BLaER1 treated with 17β-estradiol and CSF1 and Interleukin-3, amounts not matched to agents 10 nM and 100 nM (cell line): ENCODE results near the gene BCAR3.

ENCODE experiments used
- H3K27ac ChIP-seq, 11 experiments: shearing (Covaris generic); formaldehyde crosslinking; 2 replicates each; pipeline ENCODE4 v1.8.1; 2022
- H3K27me3 ChIP-seq, 11 experiments: shearing (Covaris generic); formaldehyde crosslinking; 2 replicates each; pipeline ENCODE4 v1.8.1; 2022
- H3K36me3 ChIP-seq, 11 experiments: shearing (Covaris generic); formaldehyde crosslinking; 2 replicates each; pipeline ENCODE4 v1.8.1; 2022
- H3K4me1 ChIP-seq, 10 experiments: shearing (Covaris generic); formaldehyde crosslinking; 2 replicates each; pipeline ENCODE4 v1.8.1; 2022
- H3K4me2 ChIP-seq, 11 experiments: shearing (Covaris generic); formaldehyde crosslinking; 2 replicates each; pipeline ENCODE4 v1.8.1; 2022
- H3K4me3 ChIP-seq, 10 experiments: shearing (Covaris generic); formaldehyde crosslinking; 2 replicates each; pipeline ENCODE4 v1.8.1; 2022
- H3K9ac ChIP-seq, 11 experiments: shearing (Covaris generic); formaldehyde crosslinking; 2 replicates each; pipeline ENCODE4 v1.8.1; 2022
- H3K9me3 ChIP-seq, 11 experiments: shearing (Covaris generic); formaldehyde crosslinking; replicated peaks in 1 of 11; 2 replicates each; pipeline ENCODE4 v1.8.1; 2022
- H4K20me1 ChIP-seq, 11 experiments: shearing (Covaris generic); formaldehyde crosslinking; 2 replicates each; pipeline ENCODE4 v1.8.1; 2022
- Cebpa-rat ChIP-seq, 11 experiments: shearing (Covaris generic); IDR thresholded peaks; 2 replicates each; pipeline ENCODE4 v1.8.1; 2022

BCAR3 gene

DNA sequence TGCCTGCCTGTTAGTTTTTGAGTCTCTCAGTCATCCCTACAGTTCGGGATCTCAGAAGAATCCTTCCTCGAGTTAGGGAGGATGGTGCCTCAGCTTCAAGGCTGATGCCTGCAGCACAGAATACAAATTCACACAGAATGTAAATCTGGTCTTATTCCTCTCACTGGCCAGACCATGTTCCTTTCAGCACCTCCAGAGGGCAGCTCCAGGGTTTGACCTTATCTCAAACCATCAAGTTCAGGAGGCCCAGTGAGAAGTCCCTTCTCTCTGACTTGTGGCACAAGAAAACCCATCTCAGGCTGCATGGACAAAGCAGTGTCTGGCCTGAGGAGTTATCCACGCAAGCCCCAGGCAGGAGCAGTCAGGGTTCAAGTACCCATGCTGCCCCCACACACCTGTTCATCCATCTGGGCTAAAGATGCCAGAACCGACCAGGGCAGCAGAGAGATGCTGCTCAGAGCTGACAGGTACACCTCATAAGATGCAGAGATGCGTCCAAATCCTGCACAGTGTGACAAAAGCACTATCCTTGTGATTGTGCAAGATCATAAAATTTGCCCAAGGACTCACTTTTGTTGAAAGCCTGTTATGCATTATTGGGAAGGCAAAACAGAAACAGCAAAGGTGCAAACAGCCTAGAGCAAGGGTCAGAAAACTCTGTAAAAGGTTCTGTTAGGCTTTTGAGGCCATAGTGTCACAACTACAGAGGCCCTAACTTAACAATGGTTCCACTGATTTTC is 49.8 kb downstream of the BCAR3 start:
- 0 out of 22 replicates have a peak, but pooled peaks of 2 of the 11 experiments have one; percentile 10 to 38 for TF ChIP-seq Cebpa-rat (IDR thresholded peaks at IDR 0.05)
- Histone ChIP-seq H3K9ac (peak overlapping the region in 3 of 11 experiments; percentile 4 to 28 (median 18); a peak in 4 of 22 replicates), H3K4me1 (peaks cover 0 to 30% (median 9%) of the 10 kb centered on the region in 10 experiments; a peak in 9 of 20 replicates), H4K20me1 (peaks cover 0 to 58% (median 0%) of the 10 kb centered on the region in 11 experiments; a peak in 8 of 22 replicates), H3K27me3 (no peaks in the 10 kb centered on the region), H3K9me3 (peaks cover 0 to 12% (median 4%) of the 10 kb centered on the region in 11 experiments; a peak in 7 of 22 replicates), H3K27ac (peak overlapping the region in 7 of 11 experiments; percentile 5 to 52 (median 44); a peak in 8 of 22 replicates), H3K4me3 (no peak overlapping the region), H3K4me2 (no peak overlapping the region), H3K36me3 (peaks cover 9 to 84% (median 56%) of the 10 kb centered on the region in 11 experiments; a peak in 21 of 22 replicates)

DNA sequence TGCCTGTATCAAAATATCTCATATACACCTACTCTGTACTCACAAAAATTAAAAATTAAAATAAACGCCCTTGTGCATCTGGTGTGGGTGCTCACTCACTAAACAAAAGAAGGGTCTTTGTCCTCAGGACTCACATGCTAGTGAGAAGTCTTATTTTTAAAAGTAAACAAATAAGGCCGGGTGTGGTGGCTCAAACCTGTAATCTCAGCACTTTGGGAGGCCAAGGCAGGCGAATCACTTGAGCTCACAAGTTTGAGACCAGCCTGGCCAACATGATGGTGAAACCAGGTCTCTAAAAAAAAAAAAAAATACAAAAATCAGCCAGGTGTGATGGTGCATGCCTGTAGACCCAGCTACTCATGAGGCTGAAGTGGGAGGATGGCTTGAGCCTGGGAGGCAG is 51.5 kb downstream of the BCAR3 start:
- Histone ChIP-seq H3K4me3 (no peak overlapping the region), H3K9ac (peak overlapping the region in 5 of 11 experiments; percentile 9 to 27 (median 18); a peak in 6 of 22 replicates), H3K4me2 (peak overlapping the region in 2 of 11 experiments; percentile 33 to 59; a peak in 4 of 22 replicates), H3K9me3 (peaks cover 0 to 8% (median 0%) of the 10 kb centered on the region in 11 experiments; a peak in 1 of 22 replicates), H3K27me3 (no peaks in the 10 kb centered on the region), H4K20me1 (peaks cover 0 to 65% (median 6%) of the 10 kb centered on the region in 11 experiments; a peak in 10 of 22 replicates), H3K27ac (peak overlapping the region in 8 of 11 experiments; percentile 20 to 52 (median 44); a peak in 11 of 22 replicates), H3K4me1 (peaks cover 0 to 44% (median 15%) of the 10 kb centered on the region in 10 experiments; a peak in 10 of 20 replicates), H3K36me3 (peaks cover 0 to 75% (median 54%) of the 10 kb centered on the region in 11 experiments; a peak in 20 of 22 replicates)
- TF ChIP-seq Cebpa-rat (IDR thresholded peaks at IDR 0.05), result no peak

DNA sequence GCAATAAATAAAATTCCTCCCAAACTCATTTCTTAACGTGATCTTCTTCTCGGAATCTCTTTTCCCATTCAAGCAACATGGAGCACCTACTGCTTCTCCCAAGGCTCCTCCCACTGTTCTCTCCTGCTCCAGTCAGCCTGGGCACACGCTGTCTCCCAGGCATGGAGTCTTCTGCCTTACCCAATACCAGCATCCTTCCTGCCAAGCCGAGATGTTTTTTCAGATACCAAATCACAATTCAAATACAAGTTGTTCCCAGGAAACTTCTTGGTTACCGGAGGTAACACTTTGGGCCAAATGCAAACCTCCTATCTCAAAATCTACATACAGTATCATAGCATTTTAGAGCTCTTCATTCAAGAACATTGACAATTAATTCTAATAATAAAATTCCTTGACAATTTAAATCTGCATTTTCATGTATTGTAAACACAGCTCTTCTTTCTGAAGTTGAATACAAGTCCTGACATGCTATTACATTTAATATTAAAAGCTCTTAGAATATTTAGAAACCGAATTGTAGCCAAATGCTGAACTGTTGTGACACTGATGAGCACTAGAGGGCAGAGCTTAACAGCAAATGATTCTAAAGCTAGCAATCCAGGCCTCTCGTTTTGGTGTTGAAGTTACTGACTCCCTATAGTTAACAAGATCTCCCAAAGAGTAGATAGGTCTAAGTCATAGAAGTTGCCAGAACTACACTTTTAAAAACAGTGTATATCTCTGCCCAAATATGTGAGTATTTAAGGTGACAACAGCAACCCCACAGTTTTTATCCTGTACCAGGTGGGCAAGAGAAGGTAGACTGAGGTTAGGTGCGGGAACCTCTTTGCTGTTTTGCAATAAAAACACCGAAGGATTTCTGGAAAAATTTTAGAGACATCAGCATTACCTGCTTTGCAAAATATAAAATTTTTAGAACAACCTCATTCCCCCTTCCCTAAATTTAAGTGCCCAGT is 52.3 kb downstream of the BCAR3 start:
- Histone ChIP-seq H4K20me1 (peaks cover 0 to 73% (median 6%) of the 10 kb centered on the region in 11 experiments; a peak in 11 of 22 replicates), H3K4me1 (peaks cover 0 to 44% (median 15%) of the 10 kb centered on the region in 10 experiments; a peak in 10 of 20 replicates), H3K27me3 (no peaks in the 10 kb centered on the region), H3K9me3 (0 out of 22 replicates have a peak, but pooled peaks cover 0 to under 1% (median 0%) of the 10 kb centered on the region in 11 experiments), H3K4me3 (no peak overlapping the region), H3K4me2 (peak overlapping the region in 2 of 11 experiments; percentile 33 to 59; a peak in 4 of 22 replicates), H3K36me3 (peaks cover 0 to 75% (median 49%) of the 10 kb centered on the region in 11 experiments; a peak in 20 of 22 replicates), H3K27ac (peak overlapping the region in 7 of 11 experiments; percentile 20 to 52 (median 43); a peak in 7 of 22 replicates), H3K9ac (peak overlapping the region in 1 of 11 experiments; percentile 22; a peak in 3 of 22 replicates)
- TF ChIP-seq Cebpa-rat (IDR thresholded peaks at IDR 0.05), result no peak

DNA sequence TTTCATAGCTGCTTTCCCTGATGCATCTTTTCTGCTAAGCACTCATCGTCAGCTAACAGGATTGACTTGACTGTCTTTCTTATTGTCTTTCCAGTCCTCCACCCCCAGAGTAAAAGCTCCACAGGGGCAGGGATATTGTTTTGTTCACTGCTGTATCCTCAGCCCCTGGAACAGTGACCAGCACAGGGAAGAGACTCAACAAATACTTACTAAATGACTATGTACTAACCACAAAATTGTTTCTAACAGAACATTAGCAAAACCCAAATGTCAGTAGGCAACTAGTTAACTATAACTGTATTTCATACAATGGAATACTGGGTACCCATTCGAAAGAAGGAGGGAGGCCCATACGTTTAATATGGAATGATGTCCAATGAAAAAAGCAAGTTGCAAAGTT is 53.0 kb downstream of the BCAR3 start:
- no peak overlapping the region for H3K4me3 ChIP-seq
- peaks cover 0 to 44% (median 15%) of the 10 kb centered on the region in 10 experiments; a peak in 10 of 20 replicates for H3K4me1 ChIP-seq
- peak overlapping the region in 4 of 11 experiments; percentile 11 to 35 (median 16); a peak in 3 of 22 replicates for H3K27ac ChIP-seq
- peaks cover 0 to 75% (median 48%) of the 10 kb centered on the region in 11 experiments; a peak in 19 of 22 replicates for H3K36me3 ChIP-seq
- H3K9me3 ChIP-seq, result no peaks in the 10 kb centered on the region
- H3K4me2 ChIP-seq, result no peak overlapping the region
- peaks cover 0 to 80% (median 10%) of the 10 kb centered on the region in 11 experiments; a peak in 12 of 22 replicates for H4K20me1 ChIP-seq
- TF ChIP-seq Cebpa-rat (IDR thresholded peaks at IDR 0.05), result no peak
- peak overlapping the region in 3 of 11 experiments; percentile 1 to 22 (median 16); a peak in 3 of 22 replicates for H3K9ac ChIP-seq
- no peaks in the 10 kb centered on the region for H3K27me3 ChIP-seq

DNA sequence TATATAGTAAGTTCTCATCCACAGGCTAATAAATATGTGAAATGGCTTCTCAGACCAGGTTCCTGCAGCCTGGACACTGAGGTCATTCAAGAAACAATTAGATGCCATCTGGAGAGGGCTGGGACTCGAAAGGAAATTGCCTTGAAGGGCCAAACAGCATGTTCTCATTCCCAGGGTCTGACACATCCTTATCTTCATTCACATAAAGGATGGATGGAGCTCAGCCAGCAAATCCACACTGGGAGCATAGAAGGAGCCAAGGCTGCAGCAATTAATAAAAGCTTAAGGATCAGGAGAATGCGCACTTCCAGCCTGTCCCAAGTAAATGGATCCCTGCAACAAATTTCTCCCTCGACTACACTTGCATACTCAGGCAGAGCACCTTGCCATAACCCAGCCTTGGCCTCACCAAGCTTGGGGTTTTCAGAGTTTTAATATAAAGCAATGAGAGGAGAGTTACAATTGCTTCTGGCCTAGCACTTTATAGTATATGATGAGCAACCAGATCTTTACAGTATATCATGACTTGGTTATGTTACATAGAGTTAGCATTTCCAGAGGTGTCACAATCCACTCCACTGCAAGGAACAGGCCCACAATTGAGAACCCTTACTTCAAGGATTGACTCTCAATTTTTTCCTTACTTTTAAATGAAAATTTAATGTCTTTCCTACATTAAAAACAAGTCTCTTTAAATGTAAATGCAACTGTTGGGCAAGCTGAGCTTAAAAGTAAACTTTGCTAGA is 55.9 kb downstream of the BCAR3 start:
- no peaks in the 10 kb centered on the region for H3K27me3 ChIP-seq
- peaks cover 3 to 44% (median 10%) of the 10 kb centered on the region in 10 experiments; a peak in 13 of 20 replicates for H3K4me1 ChIP-seq
- H3K9me3 ChIP-seq, result no peaks in the 10 kb centered on the region
- no peak overlapping the region for H3K4me3 ChIP-seq
- no peak overlapping the region for H3K27ac ChIP-seq
- peaks cover 0 to 84% (median 31%) of the 10 kb centered on the region in 11 experiments; a peak in 17 of 22 replicates for H4K20me1 ChIP-seq
- peak in 4 of 11 experiments; percentile 14 to 56 (median 44); a peak in 7 of 22 replicates for TF ChIP-seq Cebpa-rat (IDR thresholded peaks at IDR 0.05)
- H3K4me2 ChIP-seq, result peak overlapping the region in 3 of 11 experiments; percentile 5 to 37 (median 27); a peak in 2 of 22 replicates
- H3K36me3 ChIP-seq, result peaks cover 0 to 78% (median 51%) of the 10 kb centered on the region in 11 experiments; a peak in 18 of 22 replicates
- no peak overlapping the region for H3K9ac ChIP-seq

- Histone ChIP-seq H3K27ac (no peak overlapping the region), H3K9ac (no peak overlapping the region), H3K36me3 (peaks cover 0 to 86% (median 40%) of the 10 kb centered on the region in 11 experiments; a peak in 18 of 22 replicates)
Observed at GRCh38 chr1:93623875-93624274, 57.8 kb downstream of the BCAR3 start.

DNA sequence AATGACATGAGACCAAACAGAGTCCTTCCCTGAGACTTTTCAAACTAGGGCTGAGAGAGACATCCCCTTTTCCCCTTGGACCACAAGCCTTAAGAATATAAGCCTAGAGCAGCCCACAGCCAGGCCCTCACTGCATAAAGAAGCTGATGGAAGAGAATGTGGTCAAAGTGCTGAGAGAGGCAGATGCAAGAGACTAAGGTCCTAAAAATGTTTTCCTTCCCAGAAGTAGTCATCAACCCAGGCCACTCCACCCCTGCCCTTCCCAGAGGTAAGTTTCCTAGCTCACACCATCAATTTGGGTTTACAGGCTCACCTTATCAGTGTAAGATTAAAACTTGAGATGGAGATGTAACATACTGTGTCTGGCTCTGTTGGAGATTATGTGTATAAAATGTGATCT is 58.2 kb downstream of the BCAR3 start:
- Histone ChIP-seq H3K9ac (no peak overlapping the region), H4K20me1 (peaks cover 0 to 96% (median 46%) of the 10 kb centered on the region in 11 experiments; a peak in 19 of 22 replicates), H3K36me3 (peaks cover 0 to 82% (median 39%) of the 10 kb centered on the region in 11 experiments; a peak in 18 of 22 replicates), H3K9me3 (no peaks in the 10 kb centered on the region), H3K4me2 (peak overlapping the region in 2 of 11 experiments; percentile 10 to 23; a peak in 1 of 22 replicates), H3K27ac (no peak overlapping the region), H3K4me3 (no peak overlapping the region), H3K4me1 (peaks cover 6 to 45% (median 24%) of the 10 kb centered on the region in 10 experiments; a peak in 18 of 20 replicates), H3K27me3 (no peaks in the 10 kb centered on the region)
- no peak for TF ChIP-seq Cebpa-rat (IDR thresholded peaks at IDR 0.05)

More at GRCh38 chr1:93623875-93624274, 57.8 kb downstream of the BCAR3 start:
- Histone ChIP-seq H3K9me3 (no peaks in the 10 kb centered on the region), H3K27me3 (no peaks in the 10 kb centered on the region), H3K4me3 (no peak overlapping the region), H3K4me1 (peaks cover 1 to 45% (median 22%) of the 10 kb centered on the region in 10 experiments; a peak in 17 of 20 replicates), H4K20me1 (peaks cover 0 to 94% (median 46%) of the 10 kb centered on the region in 11 experiments; a peak in 18 of 22 replicates), H3K4me2 (0 out of 22 replicates have a peak overlapping the region, but pooled peaks of 1 of the 11 experiments have one; percentile 23)
- TF ChIP-seq Cebpa-rat (IDR thresholded peaks at IDR 0.05), result no peak
